BLaER1 (cell line): Measurements from ENCODE around the gene ZNF280C.

Experiments used
- H3K27ac ChIP-seq: shearing (Covaris generic); formaldehyde crosslinking; 2 replicates; pipeline ENCODE4 v1.8.1; 2022
- H3K27me3 ChIP-seq: shearing (Covaris generic); formaldehyde crosslinking; 2 replicates; pipeline ENCODE4 v1.8.1; 2022
- H3K36me3 ChIP-seq: shearing (Covaris generic); formaldehyde crosslinking; 2 replicates; pipeline ENCODE4 v1.8.1; 2022
- H3K4me1 ChIP-seq: shearing (Covaris generic); formaldehyde crosslinking; 2 replicates; pipeline ENCODE4 v1.8.1; 2022
- H3K4me2 ChIP-seq: shearing (Covaris generic); formaldehyde crosslinking; 2 replicates; pipeline ENCODE4 v1.8.1; 2022
- H3K4me3 ChIP-seq: shearing (Covaris generic); formaldehyde crosslinking; 2 replicates; pipeline ENCODE4 v1.8.1; 2022
- H3K9ac ChIP-seq: shearing (Covaris generic); formaldehyde crosslinking; 2 replicates; pipeline ENCODE4 v1.8.1; 2022
- H3K9me3 ChIP-seq: shearing (Covaris generic); formaldehyde crosslinking; 2 replicates; pipeline ENCODE4 v1.8.1; 2022
- H4K20me1 ChIP-seq: shearing (Covaris generic); formaldehyde crosslinking; 2 replicates; pipeline ENCODE4 v1.8.1; 2022
- Cebpa-rat ChIP-seq: shearing (Covaris generic); IDR thresholded peaks from 2 replicates; pipeline ENCODE4 v1.8.1; 2022

ZNF280C gene

DNA sequence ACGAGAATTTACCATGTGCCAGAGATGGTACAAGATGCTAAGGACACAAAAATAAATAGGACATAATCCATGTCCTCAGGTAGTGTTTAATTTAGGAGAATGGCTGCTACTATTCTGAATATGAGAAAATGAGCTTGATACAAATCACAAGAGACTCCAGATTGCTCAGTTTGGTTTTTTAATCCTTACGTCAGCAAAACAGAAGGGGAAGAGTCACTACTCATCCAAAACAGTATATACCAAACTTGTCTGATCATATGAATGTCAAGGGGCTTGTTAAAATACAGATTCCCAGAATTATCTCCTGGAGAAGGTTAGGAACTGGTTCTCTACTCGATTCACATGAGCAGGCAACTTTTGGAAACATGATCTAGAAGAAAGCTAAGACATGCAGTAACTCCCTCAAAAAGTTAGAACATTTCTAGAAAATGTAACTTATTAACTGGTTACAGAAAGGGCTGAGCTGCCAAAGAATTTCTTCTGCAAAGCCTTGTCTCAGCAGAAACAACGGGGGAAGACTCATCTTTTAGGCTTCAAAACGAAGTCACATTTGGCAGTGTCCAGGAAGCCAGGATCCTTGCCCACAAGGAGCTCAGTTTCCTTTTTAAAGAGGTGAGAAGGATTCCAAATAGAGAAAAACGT, 106.5 kb downstream of the ZNF280C start:
- 0 out of 2 replicates have a peak, but pooled peaks cover 3% of the 10 kb centered on the region for H3K9me3 ChIP-seq
- H3K27ac ChIP-seq, result no peak overlapping the region
- H3K4me1 ChIP-seq, result peaks cover 22% of the 10 kb centered on the region
- TF ChIP-seq Cebpa-rat, result no peak
- H3K27me3 ChIP-seq, result peaks cover 69% of the 10 kb centered on the region
- H3K36me3 ChIP-seq, result no peaks in the 10 kb centered on the region
- no peak overlapping the region for H3K9ac ChIP-seq
- no peak overlapping the region for H3K4me3 ChIP-seq
- no peak overlapping the region for H3K4me2 ChIP-seq
- H4K20me1 ChIP-seq, result peaks cover 35% of the 10 kb centered on the region; the same call in 1 of the 2 replicates

DNA sequence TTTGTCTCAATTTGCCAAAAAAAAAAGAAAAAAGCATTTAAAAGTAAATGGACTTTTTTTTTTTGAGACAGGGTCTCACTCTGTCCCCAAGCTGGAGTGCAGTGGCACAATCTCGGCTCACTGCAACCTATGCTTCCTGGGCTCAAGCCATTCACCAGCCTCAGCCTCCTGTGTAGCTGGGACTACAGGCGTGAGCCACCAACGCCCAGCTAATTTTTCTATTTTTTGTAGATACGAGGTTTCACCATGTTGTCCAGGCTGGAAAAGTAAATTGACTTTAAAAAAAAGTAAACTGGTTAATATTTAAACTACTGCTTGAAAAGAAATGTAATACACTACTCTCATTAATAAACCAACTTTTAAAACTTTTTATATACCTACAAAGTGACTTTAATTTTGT, 108.9 kb downstream of the ZNF280C start:
- Histone ChIP-seq H3K27ac (no peak overlapping the region), H3K9me3 (no peaks in the 10 kb centered on the region), H3K9ac (no peak overlapping the region), H4K20me1 (peaks cover 45% of the 10 kb centered on the region; the same call in 1 of the 2 replicates), H3K4me3 (no peak overlapping the region), H3K4me2 (no peak overlapping the region), H3K36me3 (no peaks in the 10 kb centered on the region), H3K4me1 (peaks cover 13% of the 10 kb centered on the region; the same call in 1 of the 2 replicates), H3K27me3 (peaks cover 83% of the 10 kb centered on the region)
- TF ChIP-seq Cebpa-rat, result no peak

DNA sequence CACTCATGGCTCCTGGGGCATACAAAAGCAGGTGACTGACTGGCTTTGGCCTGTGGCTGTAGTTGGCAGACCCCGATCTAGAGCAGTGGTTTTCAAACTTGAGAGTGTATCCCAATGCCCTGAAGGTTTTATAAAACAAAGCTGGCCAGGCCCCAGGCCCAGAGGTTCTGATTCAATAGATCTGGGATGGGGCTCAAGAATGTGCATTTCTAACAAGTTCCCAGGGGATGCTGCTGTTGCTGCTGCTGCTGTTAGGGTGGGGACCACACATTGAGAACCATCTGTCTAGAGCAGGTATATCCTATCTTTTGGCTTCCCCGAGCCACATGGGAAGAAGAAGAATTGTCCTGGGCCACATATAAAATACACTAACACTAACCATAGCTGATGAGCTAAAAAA, 110.4 kb downstream of the ZNF280C start:
- Histone ChIP-seq H3K9me3 (no peaks in the 10 kb centered on the region), H3K4me3 (no peak overlapping the region), H3K27me3 (peaks cover 86% of the 10 kb centered on the region), H4K20me1 (peaks cover 52% of the 10 kb centered on the region; the same call in 1 of the 2 replicates), H3K9ac (no peak overlapping the region), H3K4me1 (0 out of 2 replicates have a peak, but pooled peaks cover 1% of the 10 kb centered on the region), H3K36me3 (no peaks in the 10 kb centered on the region), H3K4me2 (no peak overlapping the region), H3K27ac (no peak overlapping the region)
- no peak for TF ChIP-seq Cebpa-rat

DNA sequence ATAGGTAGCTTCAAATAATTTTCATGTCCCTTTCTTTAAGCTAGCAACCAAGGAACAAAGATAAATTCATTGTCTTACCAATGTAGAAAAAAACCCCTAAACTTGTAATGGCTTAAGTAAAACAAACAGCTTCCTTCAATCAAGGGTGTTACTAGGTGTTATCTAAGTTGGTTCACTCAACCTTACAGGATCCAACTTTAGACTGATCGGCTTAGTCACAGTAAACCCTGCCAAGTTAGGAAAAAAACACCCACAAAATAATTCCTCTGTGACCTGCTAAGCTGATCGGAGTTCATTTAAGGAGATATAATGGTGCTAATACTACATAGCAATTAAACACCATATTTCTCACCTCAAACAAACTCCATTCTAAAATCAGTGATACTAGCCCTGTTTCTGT, 113.1 kb downstream of the ZNF280C start:
- H3K36me3 ChIP-seq, result no peaks in the 10 kb centered on the region
- H4K20me1 ChIP-seq, result peaks cover 52% of the 10 kb centered on the region; the same call in 1 of the 2 replicates
- H3K4me1 ChIP-seq, result no peaks in the 10 kb centered on the region
- no peak overlapping the region for H3K4me3 ChIP-seq
- H3K4me2 ChIP-seq, result no peak overlapping the region
- TF ChIP-seq Cebpa-rat, result no peak
- no peak overlapping the region for H3K27ac ChIP-seq
- no peaks in the 10 kb centered on the region for H3K9me3 ChIP-seq
- H3K27me3 ChIP-seq, result peaks cover 76% of the 10 kb centered on the region
- H3K9ac ChIP-seq, result no peak overlapping the region
